Astrocyte (in vitro differentiated cells and primary cell): ENCODE measurements around the gene POT1.

Source experiments
- EZH2 ChIP-seq: IDR thresholded peaks from 2 replicates; pipeline ENCODE4 v1.6.1; 2012; ENCODE audit warnings: mild to moderate bottlenecking, low read length, inconsistent platforms; ENCODE audit not compliant: insufficient read depth
- TF ChIP-seq, protein P1 (sequence below): IDR thresholded peaks from 2 replicates; pipeline ENCODE4 v1.5.1; 2011; ENCODE audit warnings: low read depth, mild to moderate bottlenecking, inconsistent platforms, low read length, moderate library complexity; ENCODE audit not compliant: insufficient read depth

DNA sequence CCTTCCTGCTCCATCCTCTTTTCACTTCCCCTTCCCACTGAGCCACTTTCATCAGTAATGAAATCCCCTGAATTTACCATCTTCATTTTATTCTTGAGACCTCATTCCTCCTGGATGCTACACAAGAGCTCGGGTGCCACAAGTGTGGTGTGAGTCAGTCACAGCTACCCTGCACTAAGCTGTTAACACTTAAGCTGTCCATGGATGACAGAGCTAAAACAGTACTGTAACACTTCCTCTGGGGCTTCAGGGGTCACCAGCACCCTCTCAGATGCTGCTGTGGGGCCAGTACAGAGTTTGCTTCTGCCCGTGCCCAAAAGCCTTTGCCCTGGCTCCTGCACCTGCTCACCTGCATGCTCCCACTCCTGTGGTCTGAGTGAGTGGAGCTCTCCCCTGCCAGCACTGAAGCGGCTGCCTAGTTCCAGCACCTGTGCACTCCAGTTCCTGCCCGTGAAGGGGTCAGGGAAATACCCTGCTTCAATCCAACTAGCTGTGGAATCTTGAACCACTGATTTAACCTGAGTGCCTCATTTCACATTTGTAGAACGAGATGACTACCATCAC is 71.9 kb downstream of the POT1 start:
- TF ChIP-seq, protein P1, sequence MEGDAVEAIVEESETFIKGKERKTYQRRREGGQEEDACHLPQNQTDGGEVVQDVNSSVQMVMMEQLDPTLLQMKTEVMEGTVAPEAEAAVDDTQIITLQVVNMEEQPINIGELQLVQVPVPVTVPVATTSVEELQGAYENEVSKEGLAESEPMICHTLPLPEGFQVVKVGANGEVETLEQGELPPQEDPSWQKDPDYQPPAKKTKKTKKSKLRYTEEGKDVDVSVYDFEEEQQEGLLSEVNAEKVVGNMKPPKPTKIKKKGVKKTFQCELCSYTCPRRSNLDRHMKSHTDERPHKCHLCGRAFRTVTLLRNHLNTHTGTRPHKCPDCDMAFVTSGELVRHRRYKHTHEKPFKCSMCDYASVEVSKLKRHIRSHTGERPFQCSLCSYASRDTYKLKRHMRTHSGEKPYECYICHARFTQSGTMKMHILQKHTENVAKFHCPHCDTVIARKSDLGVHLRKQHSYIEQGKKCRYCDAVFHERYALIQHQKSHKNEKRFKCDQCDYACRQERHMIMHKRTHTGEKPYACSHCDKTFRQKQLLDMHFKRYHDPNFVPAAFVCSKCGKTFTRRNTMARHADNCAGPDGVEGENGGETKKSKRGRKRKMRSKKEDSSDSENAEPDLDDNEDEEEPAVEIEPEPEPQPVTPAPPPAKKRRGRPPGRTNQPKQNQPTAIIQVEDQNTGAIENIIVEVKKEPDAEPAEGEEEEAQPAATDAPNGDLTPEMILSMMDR: no peak
- no peak for TF ChIP-seq EZH2
